GM19467 (cell line): ENCODE data around the gene ARID1B.
"Not testable (repeated sequence)": the region's sequence is repeated elsewhere in the genome, so short reads cannot be mapped to it uniquely, and the experiment has no call there.

ENCODE experiments used
- ATAC-seq: cut with Tn5 transposase; IDR thresholded peaks from one replicate; pipeline ENCODE4 v1.9.1; 2021; ENCODE audit warnings: mild to moderate bottlenecking, moderate library complexity; ENCODE audit not compliant: unreplicated experiment

The ARID1B gene

DNA sequence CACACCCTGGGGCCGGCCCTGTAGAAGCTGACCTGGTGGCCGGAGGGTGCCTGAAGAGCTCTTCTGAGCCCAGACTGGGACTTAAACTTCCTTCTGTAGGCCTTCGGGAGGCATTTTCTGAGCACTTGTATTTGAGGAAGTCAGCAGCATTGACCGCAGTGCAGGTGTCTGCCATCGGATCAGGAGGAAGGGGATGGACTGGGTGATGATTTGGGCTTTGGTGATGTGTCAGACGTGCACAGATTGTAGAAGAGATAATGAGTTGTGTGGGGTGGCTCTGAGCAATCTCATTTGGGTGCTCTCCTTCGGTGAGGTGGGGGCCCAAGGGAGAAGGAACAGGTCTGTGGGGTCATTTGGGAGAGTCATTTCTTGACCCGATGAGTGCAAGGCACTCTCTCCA lies 150.9 kb downstream of the ARID1B start:
- ATAC-seq, result no peak

DNA sequence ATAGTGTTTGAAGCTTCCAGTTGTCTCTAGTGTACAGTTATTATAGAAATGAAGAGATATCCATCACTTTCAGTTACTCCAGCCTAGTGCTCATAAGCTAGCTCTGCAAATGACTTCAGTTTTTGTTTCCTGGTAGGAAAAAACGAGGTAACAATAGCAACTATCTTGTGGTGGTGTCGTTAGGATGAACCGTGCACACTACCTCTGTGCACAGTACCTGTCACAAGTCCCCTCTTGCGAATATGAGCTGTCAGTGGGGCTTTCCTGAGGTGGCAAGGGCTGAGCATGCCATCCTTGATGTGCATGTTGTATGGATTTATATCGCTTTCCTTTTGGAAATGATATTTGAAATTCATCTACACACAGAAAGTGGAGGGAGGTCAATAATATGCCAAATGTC lies 151.8 kb downstream of the ARID1B start:
- ATAC-seq, result no peak

DNA sequence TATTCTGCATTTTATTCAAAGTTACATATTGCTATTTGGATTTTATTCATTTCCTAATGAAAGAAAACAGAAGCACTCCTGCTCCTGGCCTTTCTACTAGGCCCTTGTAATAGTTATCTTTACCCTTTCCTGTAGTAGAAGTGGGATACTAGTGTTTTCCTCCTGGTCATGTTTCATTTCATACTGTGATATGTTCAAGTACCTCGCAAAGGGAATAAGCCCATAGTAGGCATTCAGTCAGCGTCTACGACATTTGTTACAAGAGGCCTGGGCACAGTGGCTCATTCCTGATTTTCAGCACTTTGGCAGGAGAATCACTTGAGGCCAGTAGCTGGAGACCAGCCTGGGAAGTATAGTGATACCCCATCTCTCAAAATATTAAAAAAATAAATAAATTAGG lies 154.1 kb downstream of the ARID1B start:
- ATAC-seq, result no peak

DNA sequence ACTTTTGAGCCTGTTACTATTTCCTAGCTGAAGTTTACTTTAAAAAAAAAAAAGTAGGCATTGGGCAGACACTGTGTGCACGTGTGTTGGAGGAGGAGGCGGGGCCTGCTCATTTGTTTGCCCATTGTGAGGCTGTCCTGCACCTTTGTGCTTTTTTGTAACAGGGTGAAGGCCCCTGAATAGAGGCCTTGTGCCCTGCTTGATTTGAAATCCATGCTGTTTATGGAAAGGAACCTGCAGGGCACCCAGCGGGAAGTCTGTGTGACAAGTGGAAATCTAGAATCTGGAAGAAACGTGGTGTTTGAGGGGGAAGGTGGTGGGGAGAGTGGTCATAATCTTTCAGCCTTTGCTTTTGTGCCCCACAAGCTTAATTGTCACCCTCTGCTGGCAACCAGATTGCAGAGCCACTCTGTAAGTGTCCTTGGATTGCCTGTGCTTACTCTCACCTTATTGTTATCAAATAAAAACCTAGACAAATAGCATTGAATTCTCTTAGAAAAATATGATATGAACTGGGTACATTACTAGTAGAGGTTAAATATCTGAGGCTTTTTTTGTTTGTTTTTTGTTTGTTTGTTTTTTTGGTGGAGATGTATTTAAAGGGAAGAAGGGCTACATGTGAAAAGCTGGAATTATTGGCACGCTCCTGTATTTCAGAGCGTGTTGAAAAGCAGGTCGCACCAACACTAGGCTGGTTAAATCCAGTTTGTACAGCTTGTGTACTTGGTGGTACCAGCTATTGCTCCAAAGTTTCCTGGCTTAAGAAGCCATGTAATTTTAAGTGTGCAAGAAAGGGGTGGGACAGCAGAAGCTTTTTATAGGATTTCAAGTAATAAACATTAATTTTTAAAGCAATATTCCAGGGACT lies 156.3 kb downstream of the ARID1B start:
- ATAC-seq, result no peak

DNA sequence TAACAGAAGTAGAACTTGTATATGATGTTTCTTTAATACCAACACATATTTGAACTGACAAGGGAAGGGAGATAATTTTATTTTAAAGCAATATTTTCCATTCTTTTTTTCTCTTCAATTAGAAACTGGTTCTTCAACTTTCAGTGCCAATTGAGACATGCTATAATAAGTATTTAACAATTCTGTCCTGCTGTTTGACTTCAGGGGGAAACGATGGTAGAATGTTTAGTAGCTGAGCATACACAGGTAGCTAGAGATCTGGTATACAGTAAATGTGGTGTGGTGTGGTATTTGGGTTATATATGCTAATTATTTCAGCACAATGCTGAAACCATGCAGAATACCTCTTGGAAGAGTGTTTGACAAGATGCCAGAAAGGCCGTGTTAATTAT lies 156.9 kb downstream of the ARID1B start:
- no peak for ATAC-seq

DNA sequence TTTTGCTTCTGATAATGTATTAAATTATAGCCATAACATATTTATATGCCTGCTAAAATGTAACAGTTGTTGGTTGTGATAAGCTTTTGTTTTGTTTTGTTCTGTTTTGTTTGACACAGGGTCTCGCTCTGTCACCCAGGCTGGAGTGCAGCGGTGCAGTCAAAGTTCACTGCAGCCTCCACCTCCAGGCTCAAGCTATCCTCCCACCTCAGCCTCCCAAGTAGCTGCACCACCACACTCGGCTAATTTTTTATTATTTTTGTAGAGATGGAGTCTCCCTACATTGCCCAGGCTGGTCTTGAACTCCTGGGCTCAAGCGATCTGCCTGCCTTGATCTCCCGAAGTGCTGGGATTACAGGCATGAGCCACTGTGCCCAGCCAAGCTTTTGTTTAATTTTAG lies 157.8 kb downstream of the ARID1B start:
- no peak for ATAC-seq

DNA sequence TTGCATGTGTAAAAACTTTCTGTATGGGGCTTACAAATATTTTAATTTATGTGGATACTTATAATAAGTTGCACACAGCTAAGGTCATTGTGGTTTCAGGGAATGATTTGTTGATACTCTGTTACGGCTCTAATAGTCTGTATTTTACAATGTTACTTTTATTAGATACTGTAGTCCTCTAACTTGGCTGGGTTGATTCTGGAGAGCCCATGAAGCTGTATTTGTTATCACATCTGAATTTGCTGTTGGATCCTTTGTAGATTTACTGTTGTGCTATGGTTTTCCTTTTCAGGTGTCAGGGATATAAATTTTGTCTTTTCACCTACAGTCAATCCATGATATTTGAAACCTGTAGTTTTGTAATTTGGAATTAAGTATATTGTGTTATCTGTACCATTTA lies 161.0 kb downstream of the ARID1B start:
- no peak for ATAC-seq

DNA sequence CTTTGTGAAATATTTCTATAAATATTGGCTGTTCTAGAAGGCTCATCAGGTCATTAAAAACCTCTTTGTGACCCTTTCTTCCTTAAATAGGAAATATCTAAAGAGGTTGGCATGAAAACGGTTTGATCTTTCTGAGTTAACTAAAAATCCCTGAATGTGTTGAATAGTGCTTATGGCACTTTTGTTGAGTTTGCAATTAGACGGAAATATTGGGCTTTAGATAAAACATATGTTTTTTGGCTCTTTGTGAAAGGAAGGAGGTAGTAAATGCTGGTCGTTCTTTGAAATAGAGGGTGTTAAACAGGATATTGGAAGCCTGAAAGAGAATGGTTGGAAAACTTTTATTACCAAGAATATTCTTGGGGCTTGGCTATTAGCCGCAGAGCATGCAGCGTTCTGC lies 163.0 kb downstream of the ARID1B start:
- ATAC-seq, result no peak

DNA sequence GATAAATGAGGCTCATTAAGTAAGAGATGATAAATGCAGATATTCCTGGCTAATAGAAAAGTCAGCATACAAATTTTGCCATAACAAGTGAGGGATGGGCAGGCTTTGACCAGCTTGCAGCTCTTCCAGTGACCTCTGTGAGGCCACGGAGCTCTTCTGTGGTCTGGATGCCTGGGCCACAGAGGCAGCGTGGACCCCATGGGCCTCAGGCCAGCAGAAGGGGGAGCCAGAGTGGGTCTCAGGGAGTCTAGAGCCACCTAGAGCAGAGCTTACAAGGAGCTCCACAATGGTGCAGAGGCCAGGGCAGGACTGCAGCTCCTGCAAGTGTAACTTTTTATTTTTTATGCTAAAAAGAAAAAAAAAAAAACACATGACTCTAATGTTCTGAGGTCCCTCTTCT lies 165.1 kb downstream of the ARID1B start:
- no peak for ATAC-seq

DNA sequence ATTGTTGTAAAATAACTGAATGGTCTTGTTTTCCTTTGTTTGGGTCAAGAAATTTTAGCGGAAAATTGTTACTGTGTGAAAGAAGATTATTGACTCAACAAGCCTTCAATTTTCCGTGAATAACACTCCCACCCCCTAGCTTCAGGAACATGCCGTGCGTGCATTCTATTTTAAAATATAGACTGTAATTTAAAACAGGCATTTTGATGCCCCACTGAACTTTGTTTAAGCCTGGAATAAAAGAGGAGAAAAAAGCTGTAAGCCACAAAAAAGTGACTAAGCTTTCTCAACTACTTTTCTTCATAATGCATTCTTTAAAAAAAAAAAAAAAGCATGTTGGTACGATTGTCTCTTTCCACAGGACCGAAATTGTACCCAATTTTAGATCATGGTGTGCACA lies 166.0 kb downstream of the ARID1B start:
- ATAC-seq, result no peak

DNA sequence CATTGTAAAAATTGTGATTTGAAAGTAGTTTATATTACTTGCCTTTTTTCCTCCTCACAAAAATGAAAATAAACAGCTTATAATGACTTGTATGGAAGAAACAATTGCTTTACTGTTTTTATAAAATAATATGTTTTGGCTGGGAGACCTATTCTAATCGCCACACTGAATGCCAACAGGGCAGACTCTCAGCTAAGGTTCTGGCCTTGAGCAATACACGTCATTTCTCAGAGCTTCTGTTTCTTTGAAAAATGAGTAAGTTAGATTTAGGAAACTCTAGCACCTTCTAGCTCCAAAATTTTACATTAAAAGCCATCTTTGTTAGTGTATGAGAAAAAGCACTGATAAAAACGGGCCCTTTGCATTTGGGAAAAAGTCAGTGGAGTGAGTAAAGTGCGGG lies 166.6 kb downstream of the ARID1B start:
- no peak for ATAC-seq

DNA sequence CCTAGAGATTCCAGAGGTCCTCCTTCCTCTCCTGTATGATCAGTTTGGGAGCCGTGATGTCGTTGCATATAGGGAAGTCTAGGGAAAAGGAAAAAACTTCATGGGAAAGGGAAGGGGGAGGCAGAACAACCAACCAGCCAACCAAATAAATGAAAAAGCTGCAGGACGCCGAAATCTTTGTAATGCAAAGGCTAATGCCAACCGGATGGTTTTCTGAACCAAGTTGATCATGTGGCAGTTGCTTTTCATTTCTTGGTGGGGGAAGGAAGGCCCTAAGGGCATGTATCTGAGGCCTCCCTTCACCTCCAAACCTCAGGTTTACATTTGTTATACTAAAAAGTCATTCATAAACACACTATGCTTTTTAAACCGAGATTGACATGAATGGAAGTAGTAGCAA lies 167.2 kb downstream of the ARID1B start:
- ATAC-seq, result no peak

DNA sequence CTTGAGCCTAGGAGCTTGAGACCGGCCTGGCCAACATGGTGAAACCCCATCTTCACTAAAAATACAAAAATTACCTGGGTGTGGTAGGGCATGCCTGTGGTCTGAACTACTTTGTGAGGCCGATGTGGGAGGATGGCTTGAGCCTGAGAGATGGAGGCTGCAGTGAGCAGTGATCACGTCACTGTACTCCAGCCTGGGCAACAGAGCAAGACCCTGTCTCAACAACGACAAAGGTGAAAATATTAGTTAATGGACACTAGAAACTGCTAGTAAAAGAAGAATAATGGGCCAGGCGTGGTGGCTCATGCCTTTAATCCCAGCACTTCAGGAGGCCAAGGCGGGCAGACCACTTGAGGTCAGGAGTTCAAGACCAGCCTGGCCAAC lies 168.6 kb downstream of the ARID1B start:
- not testable (repeated sequence) for ATAC-seq

DNA sequence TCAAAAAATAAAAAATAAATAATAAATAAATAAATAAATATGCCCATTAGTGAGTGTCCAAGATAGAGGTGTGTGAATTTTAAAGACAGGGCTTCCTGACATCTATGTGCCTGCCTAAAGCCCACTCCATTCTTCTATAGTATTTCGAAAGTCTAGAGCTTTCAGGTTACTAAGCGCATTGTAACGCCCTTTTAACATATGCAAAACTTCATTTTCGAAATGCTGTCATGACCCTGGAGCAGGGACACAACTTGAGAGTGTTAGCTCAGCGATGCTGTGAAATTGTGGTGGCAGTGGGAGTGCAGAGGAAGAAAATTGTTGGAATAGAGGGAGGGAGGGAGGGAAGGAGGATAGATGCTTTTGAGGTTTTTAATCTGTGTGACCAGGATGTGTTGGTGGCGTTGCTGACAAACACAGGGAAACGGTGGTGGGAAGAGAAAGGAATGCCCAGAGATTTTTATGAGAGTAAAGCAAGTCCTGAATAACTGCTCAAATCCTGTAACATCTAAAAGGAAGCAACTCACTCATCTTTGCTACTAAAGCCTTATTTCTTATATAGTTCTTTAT lies 169.3 kb downstream of the ARID1B start:
- ATAC-seq, result no peak

DNA sequence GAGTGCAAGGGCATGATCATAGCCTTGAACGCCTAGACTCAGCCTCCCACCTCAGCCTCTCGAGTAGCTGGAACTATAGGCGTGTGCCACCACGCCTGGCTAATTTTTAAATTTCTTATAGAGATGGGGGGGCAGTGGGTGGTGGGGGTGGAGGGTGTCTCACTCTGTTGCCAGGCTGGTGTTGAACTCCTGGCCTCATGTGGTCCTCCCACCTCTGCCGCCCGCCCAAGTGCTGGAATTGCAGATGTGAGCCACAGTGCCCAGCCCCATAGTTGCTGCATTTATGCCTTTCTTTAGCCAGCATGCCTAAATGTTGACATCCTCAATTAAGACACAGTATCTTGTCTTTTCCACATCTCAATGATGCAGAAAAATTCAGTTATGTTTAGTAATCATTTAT lies 171.1 kb downstream of the ARID1B start:
- ATAC-seq, result no peak

DNA sequence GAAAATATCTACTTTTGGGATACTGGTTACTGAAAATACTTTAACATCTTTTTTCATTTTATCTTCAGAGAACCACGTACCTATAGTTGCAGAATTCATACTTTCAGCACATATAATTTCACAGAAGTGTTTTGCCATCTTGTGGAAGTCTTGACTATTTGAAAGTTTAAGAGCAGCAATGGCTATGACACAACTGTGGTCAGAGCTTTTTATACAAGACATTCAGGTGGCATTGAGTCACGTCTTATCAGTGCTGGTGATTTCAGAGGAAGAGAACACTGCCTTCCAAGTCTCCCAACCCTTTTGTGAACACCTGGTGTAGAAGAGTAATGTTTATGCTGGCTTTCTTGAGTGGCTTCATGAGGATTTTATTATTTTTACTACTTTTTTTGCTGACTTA lies 171.6 kb downstream of the ARID1B start:
- no peak for ATAC-seq

DNA sequence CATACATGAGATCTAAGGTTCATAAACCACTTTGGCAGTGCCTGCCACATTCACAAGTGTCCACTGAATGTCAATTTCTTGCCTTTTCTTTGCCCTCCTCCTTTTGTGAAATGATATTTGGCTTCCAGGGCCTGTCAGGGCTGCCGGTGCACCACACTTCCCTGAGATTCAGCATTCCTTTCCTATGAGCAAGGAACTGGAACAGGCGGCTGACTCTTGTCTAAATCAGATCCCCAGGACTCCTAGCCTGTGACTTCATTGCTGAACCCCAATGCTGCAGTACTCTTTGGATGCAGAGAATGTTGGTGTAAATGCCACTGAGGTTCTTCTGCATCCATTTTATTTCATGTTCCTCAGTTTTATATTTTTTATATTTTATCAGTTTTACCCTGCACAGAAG lies 172.2 kb downstream of the ARID1B start:
- ATAC-seq, result no peak

DNA sequence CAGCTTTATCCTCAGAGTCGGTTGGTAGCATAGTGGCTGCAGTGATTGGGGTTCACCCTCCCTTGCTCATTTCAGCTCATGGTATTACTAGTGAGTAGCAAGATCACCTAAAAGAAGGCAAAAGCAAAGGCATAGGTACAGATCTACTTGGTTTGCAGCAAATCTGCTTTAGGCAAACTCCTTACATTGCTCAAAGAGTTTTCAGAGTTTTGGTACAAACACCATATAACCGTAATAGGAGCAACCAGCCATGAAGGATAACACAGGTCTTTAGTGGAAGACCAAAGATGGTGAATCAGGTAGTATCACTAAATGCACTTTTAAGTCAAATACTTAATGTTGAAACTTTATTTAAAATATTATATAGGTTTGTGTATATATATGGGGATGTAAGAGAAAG lies 172.9 kb downstream of the ARID1B start:
- no peak for ATAC-seq

DNA sequence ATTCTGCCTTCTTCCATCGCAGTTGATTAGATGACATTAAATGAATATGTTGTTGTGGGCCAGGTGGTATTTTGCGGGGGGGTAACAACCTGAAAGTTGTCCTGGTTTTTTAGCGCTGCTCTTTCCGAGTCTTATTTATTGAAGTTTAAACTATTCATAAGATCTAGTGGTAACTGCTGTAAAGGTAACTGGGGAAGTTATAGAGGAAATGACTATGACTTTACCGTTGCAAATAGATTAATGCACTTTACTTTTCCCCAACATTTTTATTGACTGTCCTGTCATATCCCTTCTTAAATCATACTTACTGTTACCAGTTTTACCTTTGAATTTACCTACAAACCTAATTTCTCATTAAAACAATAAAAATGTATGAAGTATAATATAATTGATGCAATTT lies 173.4 kb downstream of the ARID1B start:
- no peak for ATAC-seq

DNA sequence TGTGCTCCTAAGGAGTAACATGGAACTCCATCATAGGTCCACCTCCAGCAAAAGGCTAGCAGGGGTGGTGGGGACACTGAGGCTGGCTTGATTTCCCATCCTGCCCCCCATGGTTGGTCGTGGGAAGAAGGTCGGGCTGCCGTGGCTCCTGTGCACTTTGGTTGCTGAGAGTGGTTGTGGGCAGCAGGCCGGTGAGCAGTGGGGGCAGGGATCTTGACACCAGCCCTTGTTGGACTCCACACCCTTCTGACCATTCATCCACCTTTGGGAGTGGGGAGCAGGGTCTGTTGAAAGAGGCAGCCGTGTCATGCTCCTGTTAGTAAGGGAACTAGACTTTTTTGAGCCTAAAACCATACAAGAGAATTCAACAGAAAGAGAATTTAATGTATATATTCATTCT lies 175.2 kb downstream of the ARID1B start:
- ATAC-seq, result no peak

DNA sequence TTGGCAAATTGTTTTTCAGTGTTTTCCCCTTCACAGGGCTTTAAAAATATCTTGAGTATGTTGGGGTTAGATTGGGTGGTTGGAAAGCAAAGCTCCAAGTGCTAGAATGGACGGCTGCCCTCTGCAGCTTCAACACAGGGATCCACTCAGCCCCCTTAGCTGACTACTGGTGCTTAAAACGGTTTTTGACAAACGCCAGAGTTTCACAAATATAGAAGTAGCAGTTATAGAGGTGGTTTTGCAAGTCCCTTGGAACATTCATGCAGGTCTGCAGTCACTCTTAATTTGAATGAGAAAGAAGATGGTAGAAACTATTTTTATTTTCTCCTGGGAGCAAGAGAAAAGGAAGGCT lies 175.9 kb downstream of the ARID1B start:
- no peak for ATAC-seq

DNA sequence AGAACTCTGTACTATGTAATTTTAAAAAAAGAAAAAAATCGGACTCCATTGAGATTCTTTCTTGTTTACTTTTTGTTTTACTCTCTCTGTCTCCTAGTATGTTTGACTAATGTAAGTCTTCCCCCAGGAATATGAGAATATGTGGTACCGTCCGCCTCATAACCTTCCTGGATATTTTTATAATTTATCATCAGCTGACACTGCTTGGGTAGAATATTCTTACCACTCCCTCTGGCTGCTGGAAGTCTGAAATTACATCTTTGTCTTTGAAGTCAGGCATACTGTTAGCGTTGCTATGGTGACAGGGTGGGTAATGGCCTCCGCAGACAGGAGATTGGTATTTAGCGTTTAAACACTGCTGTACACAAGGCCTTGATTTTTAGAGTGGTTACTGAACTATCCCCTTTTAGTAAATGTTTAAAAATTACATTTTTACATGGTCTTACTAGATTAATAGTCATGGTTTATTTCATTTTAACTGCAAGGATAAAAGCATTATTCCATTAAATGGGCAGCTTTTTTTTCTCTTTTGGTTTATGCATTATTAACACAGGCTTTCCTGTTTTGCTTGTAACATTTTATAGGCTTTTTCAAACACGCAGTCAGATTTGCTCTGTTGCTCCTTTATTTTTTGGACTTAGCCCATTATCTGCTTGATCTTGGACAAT lies 176.4 kb downstream of the ARID1B start:
- ATAC-seq, result no peak
